ENCODE data around the gene RBKS.
"Not testable (repeated sequence)": the region's sequence is repeated elsewhere in the genome, so short reads cannot be mapped to it uniquely, and the experiment has no call there.

Gene RBKS

GRCh38 chr2:27870724-27871123, 19.5 kb downstream of the RBKS start:
- Histone ChIP-seq H3K36me3 (ENCODE audit: insufficient read depth, low read length) (no peaks in the 10 kb centered on the region), H3K9ac (ENCODE audit: low read depth, low read length) (no peak overlapping the region), H3K4me3 (ENCODE audit: low read length) (no peak overlapping the region), H3K27ac (ENCODE audit: low read depth, low read length) (no peak overlapping the region), H3K4me1 (ENCODE audit: insufficient read depth, low read length) (no peaks in the 10 kb centered on the region), H3K27me3 (ENCODE audit: insufficient read depth, low read length) (peaks cover 10% of the 10 kb centered on the region), H3K9me3 (ENCODE audit: insufficient read depth, low read depth, low read length) (no peaks in the 10 kb centered on the region)
- 94% methylated on average over 3 of the region's 3 CpGs for whole genome bisulfite sequencing

- 91% methylated on average over 6 of the region's 6 CpGs for WGBS
Observed at GRCh38 chr2:27869763-27870162, 20.4 kb downstream of the RBKS start.

GRCh38 chr2:27866237-27866636, 23.9 kb downstream of the RBKS start:
- Histone ChIP-seq H3K27me3 (ENCODE audit: insufficient read depth, low read length) (peaks cover 29% of the 10 kb centered on the region), H3K4me3 (ENCODE audit: low read length) (no peak overlapping the region), H3K4me1 (ENCODE audit: insufficient read depth, low read length) (no peaks in the 10 kb centered on the region), H3K27ac (ENCODE audit: low read depth, low read length) (no peak overlapping the region), H3K36me3 (ENCODE audit: insufficient read depth, low read length) (no peaks in the 10 kb centered on the region), H3K9me3 (ENCODE audit: insufficient read depth, low read depth, low read length) (no peaks in the 10 kb centered on the region), H3K9ac (ENCODE audit: low read depth, low read length) (no peak overlapping the region)
- 81% methylated on average over 1 of the region's 1 CpG for WGBS

More at GRCh38 chr2:27869763-27870162, 20.4 kb downstream of the RBKS start:
- Histone ChIP-seq H3K36me3 (ENCODE audit: insufficient read depth, low read length) (no peaks in the 10 kb centered on the region), H3K27ac (ENCODE audit: low read depth, low read length) (no peak overlapping the region), H3K4me3 (ENCODE audit: low read length) (no peak overlapping the region), H3K9ac (ENCODE audit: low read depth, low read length) (no peak overlapping the region), H3K4me1 (ENCODE audit: insufficient read depth, low read length) (no peaks in the 10 kb centered on the region), H3K9me3 (ENCODE audit: insufficient read depth, low read depth, low read length) (no peaks in the 10 kb centered on the region), H3K27me3 (ENCODE audit: insufficient read depth, low read length) (peaks cover 14% of the 10 kb centered on the region)

- not testable (repeated sequence) for H3K4me1 ChIP-seq (ENCODE audit: insufficient read depth, low read length); H3K4me3 ChIP-seq (ENCODE audit: low read length); H3K9ac ChIP-seq (ENCODE audit: low read depth, low read length); H3K9me3 ChIP-seq (ENCODE audit: insufficient read depth, low read depth, low read length); H3K36me3 ChIP-seq (ENCODE audit: insufficient read depth, low read length); H3K27ac ChIP-seq (ENCODE audit: low read depth, low read length)
- H3K27me3 ChIP-seq (ENCODE audit: insufficient read depth, low read length): peaks cover 29% of the 10 kb centered on the region
- WGBS: 85% methylated on average over 5 of the region's 5 CpGs
Observed at GRCh38 chr2:27863955-27864354, 26.2 kb downstream of the RBKS start.

- 33% methylated on average over 1 of the region's 1 CpG for WGBS
- no peak overlapping the region for H3K4me3 ChIP-seq (ENCODE audit: low read length)
Observed at GRCh38 chr2:27863146-27863545, 27.0 kb downstream of the RBKS start.

GRCh38 chr2:27860111-27860510, 30.1 kb downstream of the RBKS start:
- Histone ChIP-seq H3K9me3 (ENCODE audit: insufficient read depth, low read depth, low read length) (peaks cover 10% of the 10 kb centered on the region), H3K27me3 (ENCODE audit: insufficient read depth, low read length) (peaks cover 16% of the 10 kb centered on the region), H3K9ac (ENCODE audit: low read depth, low read length) (no peak overlapping the region), H3K4me1 (ENCODE audit: insufficient read depth, low read length) (no peaks in the 10 kb centered on the region), H3K27ac (ENCODE audit: low read depth, low read length) (no peak overlapping the region), H3K36me3 (ENCODE audit: insufficient read depth, low read length) (no peaks in the 10 kb centered on the region), H3K4me3 (ENCODE audit: low read length) (no peak overlapping the region)

More at GRCh38 chr2:27863146-27863545, 27.0 kb downstream of the RBKS start:
- Histone ChIP-seq H3K4me1 (ENCODE audit: insufficient read depth, low read length) (no peaks in the 10 kb centered on the region), H3K9ac (ENCODE audit: low read depth, low read length) (no peak overlapping the region), H3K27me3 (ENCODE audit: insufficient read depth, low read length) (peaks cover 29% of the 10 kb centered on the region), H3K9me3 (ENCODE audit: insufficient read depth, low read depth, low read length) (no peaks in the 10 kb centered on the region), H3K27ac (ENCODE audit: low read depth, low read length) (no peak overlapping the region), H3K36me3 (ENCODE audit: insufficient read depth, low read length) (no peaks in the 10 kb centered on the region)

GRCh38 chr2:27857417-27858172, 32.6 kb downstream of the RBKS start:
- no peak overlapping the region for H3K27ac ChIP-seq (ENCODE audit: low read depth, low read length)
- H3K9ac ChIP-seq (ENCODE audit: low read depth, low read length): no peak overlapping the region
- 84% methylated on average over 4 of the region's 4 CpGs for WGBS
- no peak overlapping the region for H3K4me3 ChIP-seq (ENCODE audit: low read length)
- H3K36me3 ChIP-seq (ENCODE audit: insufficient read depth, low read length): no peaks in the 10 kb centered on the region
- no peaks in the 10 kb centered on the region; the same call in 1 of the 2 replicates for H3K27me3 ChIP-seq (ENCODE audit: insufficient read depth, low read length)
- no peaks in the 10 kb centered on the region for H3K4me1 ChIP-seq (ENCODE audit: insufficient read depth, low read length)
- H3K9me3 ChIP-seq (ENCODE audit: insufficient read depth, low read depth, low read length): peaks cover 11% of the 10 kb centered on the region

- H3K36me3 ChIP-seq (ENCODE audit: insufficient read depth, low read length): no peaks in the 10 kb centered on the region
- no peak overlapping the region for H3K27ac ChIP-seq (ENCODE audit: low read depth, low read length)
- no peak overlapping the region for H3K4me3 ChIP-seq (ENCODE audit: low read length)
- H3K9me3 ChIP-seq (ENCODE audit: insufficient read depth, low read depth, low read length): peaks cover 11% of the 10 kb centered on the region
- WGBS: 86% methylated on average over 3 of the region's 3 CpGs
- H3K4me1 ChIP-seq (ENCODE audit: insufficient read depth, low read length): no peaks in the 10 kb centered on the region
- no peaks in the 10 kb centered on the region; the same call in 1 of the 2 replicates for H3K27me3 ChIP-seq (ENCODE audit: insufficient read depth, low read length)
- H3K9ac ChIP-seq (ENCODE audit: low read depth, low read length): no peak overlapping the region
Observed at GRCh38 chr2:27856956-27857355, 33.2 kb downstream of the RBKS start.

- Histone ChIP-seq H3K4me1 (ENCODE audit: insufficient read depth, low read length) (no peaks in the 10 kb centered on the region), H3K36me3 (ENCODE audit: insufficient read depth, low read length) (no peaks in the 10 kb centered on the region), H3K9me3 (ENCODE audit: insufficient read depth, low read depth, low read length) (peaks cover 11% of the 10 kb centered on the region), H3K4me3 (ENCODE audit: low read length) (no peak overlapping the region), H3K27ac (ENCODE audit: low read depth, low read length) (no peak overlapping the region), H3K27me3 (ENCODE audit: insufficient read depth, low read length) (no peaks in the 10 kb centered on the region; the same call in 1 of the 2 replicates), H3K9ac (ENCODE audit: low read depth, low read length) (no peak overlapping the region)
- 75% methylated on average over 3 of the region's 3 CpGs for WGBS
Observed at GRCh38 chr2:27856386-27856785, 33.8 kb downstream of the RBKS start.

- Histone ChIP-seq H3K27ac (ENCODE audit: low read depth, low read length) (no peak overlapping the region), H3K9me3 (ENCODE audit: insufficient read depth, low read depth, low read length) (peaks cover 11% of the 10 kb centered on the region), H3K4me1 (ENCODE audit: insufficient read depth, low read length) (no peaks in the 10 kb centered on the region), H3K4me3 (ENCODE audit: low read length) (no peak overlapping the region), H3K36me3 (ENCODE audit: insufficient read depth, low read length) (no peaks in the 10 kb centered on the region), H3K27me3 (ENCODE audit: insufficient read depth, low read length) (no peaks in the 10 kb centered on the region; the same call in 1 of the 2 replicates), H3K9ac (ENCODE audit: low read depth, low read length) (no peak overlapping the region)
Observed at GRCh38 chr2:27855476-27855875, 34.7 kb downstream of the RBKS start.

- H3K27me3 ChIP-seq (ENCODE audit: insufficient read depth, low read length): no peaks in the 10 kb centered on the region
- H3K4me1 ChIP-seq (ENCODE audit: insufficient read depth, low read length): no peaks in the 10 kb centered on the region
- peaks cover 11% of the 10 kb centered on the region for H3K9me3 ChIP-seq (ENCODE audit: insufficient read depth, low read depth, low read length)
- 92% methylated on average over 3 of the region's 3 CpGs for WGBS
- no peak overlapping the region for H3K4me3 ChIP-seq (ENCODE audit: low read length)
- H3K36me3 ChIP-seq (ENCODE audit: insufficient read depth, low read length): no peaks in the 10 kb centered on the region
- H3K27ac ChIP-seq (ENCODE audit: low read depth, low read length): no peak overlapping the region
- no peak overlapping the region for H3K9ac ChIP-seq (ENCODE audit: low read depth, low read length)
Observed at GRCh38 chr2:27854229-27854862, 35.8 kb downstream of the RBKS start.
